ENCODE results near the gene RPL23.

RPL23 gene

DNA sequence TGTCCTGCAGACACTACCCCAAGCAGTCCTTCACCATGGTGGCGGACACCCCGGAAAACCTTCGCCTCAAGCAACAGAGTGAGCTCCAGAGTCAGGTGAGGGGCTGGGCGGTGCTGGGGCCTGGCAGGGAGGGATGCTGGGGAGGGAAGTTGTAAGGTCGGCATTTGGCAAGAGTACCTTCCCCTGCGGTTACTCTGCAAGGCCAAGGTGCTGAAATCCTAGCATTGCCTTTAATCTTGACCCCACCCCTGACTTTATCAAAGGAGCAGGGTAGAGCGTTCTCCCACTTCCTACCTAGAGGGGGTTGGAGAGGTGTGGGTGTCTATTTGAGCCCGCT, 36.9 kb upstream of the RPL23 start:
- peaks cover 43% of the 10 kb centered on the region for H3K36me3 Mint-ChIP-seq (ENCODE audit: low read depth)
- H3K4me1 Mint-ChIP-seq (ENCODE audit: low read depth): peaks cover 69% of the 10 kb centered on the region
- H3K27me3 Mint-ChIP-seq (ENCODE audit: low read depth): no peaks in the 10 kb centered on the region
- H3K27ac Mint-ChIP-seq: peak overlapping the region; percentile 78
- H3K9me3 Mint-ChIP-seq: no peaks in the 10 kb centered on the region
- H3K4me3 Mint-ChIP-seq: peak overlapping the region; percentile 62

- no peaks in the 10 kb centered on the region for H3K9me3 Mint-ChIP-seq
- peak overlapping the region; percentile 62 for H3K4me3 Mint-ChIP-seq
- peaks cover 74% of the 10 kb centered on the region for H3K4me1 Mint-ChIP-seq (ENCODE audit: low read depth)
- peak overlapping the region; percentile 78 for H3K27ac Mint-ChIP-seq
- H3K27me3 Mint-ChIP-seq (ENCODE audit: low read depth): no peaks in the 10 kb centered on the region
- peaks cover 43% of the 10 kb centered on the region for H3K36me3 Mint-ChIP-seq (ENCODE audit: low read depth)
These were observed 36.4 kb upstream of the RPL23 start for GRCh38 chr17:38889745-38890409.

DNA sequence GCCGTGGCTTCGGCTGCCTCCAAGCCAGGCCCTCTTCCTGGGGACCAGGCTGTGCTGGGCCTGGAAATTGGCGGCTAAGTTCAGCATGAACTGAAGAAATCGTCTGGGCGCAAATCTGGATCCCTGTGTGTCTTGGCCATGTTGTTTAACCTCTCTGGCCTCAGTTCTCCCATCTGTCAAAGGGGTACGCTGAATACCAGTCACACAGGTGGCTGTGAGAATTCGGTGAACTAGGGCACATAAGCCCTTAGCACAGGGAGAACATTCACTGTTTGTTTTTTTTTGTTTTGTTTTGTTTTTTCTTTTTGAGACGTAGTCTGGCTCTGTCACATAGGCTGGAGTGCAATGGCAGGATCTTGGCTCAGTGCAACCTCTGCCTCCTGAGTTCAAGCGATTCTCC, 35.3 kb upstream of the RPL23 start:
- H3K27me3 Mint-ChIP-seq (ENCODE audit: low read depth): no peaks in the 10 kb centered on the region
- peaks cover 39% of the 10 kb centered on the region for H3K36me3 Mint-ChIP-seq (ENCODE audit: low read depth)
- H3K27ac Mint-ChIP-seq: peak overlapping the region; percentile 49
- peaks cover 72% of the 10 kb centered on the region for H3K4me1 Mint-ChIP-seq (ENCODE audit: low read depth)
- no peak overlapping the region for H3K4me3 Mint-ChIP-seq
- no peaks in the 10 kb centered on the region for H3K9me3 Mint-ChIP-seq

DNA sequence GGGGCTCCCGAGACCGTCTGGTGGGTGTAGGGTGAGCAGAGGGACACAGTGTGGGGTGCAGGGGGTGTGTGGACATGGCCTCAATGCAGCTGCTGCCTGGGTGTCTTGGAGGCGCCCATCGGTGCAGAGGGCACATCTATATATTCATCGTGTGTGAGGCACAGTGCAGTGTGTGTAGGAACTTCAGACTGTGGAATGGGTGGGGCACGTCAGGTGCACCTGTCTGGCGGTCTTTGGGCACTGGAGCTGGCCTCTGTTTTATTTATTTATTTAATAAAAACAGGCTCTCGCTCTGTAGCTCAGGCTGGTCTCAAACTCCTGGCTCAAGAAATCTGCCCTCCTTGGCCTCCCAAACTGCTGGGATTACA, 33.1 kb upstream of the RPL23 start:
- Mint-ChIP-seq H3K36me3 (ENCODE audit: low read depth) (peaks cover 53% of the 10 kb centered on the region), H3K4me1 (ENCODE audit: low read depth) (peaks cover 76% of the 10 kb centered on the region)

GRCh38 chr17:38885728-38886642, 32.5 kb upstream of the RPL23 start:
- H3K9me3 Mint-ChIP-seq: no peaks in the 10 kb centered on the region
- H3K36me3 Mint-ChIP-seq (ENCODE audit: low read depth): peaks cover 57% of the 10 kb centered on the region
- H3K4me3 Mint-ChIP-seq: peak overlapping the region; percentile 56
- peaks cover 76% of the 10 kb centered on the region for H3K4me1 Mint-ChIP-seq (ENCODE audit: low read depth)
- H3K27ac Mint-ChIP-seq: peak overlapping the region; percentile 64
- no peaks in the 10 kb centered on the region for H3K27me3 Mint-ChIP-seq (ENCODE audit: low read depth)

More for the DNA sequence above, 33.1 kb upstream of the RPL23 start:
- Mint-ChIP-seq H3K27me3 (ENCODE audit: low read depth) (no peaks in the 10 kb centered on the region), H3K9me3 (no peaks in the 10 kb centered on the region), H3K27ac (no peak overlapping the region), H3K4me3 (no peak overlapping the region)

- Mint-ChIP-seq H3K27me3 (ENCODE audit: low read depth) (no peaks in the 10 kb centered on the region), H3K9me3 (no peaks in the 10 kb centered on the region), H3K36me3 (ENCODE audit: low read depth) (peaks cover 59% of the 10 kb centered on the region), H3K4me3 (no peak overlapping the region), H3K27ac (peak overlapping the region; percentile 64), H3K4me1 (ENCODE audit: low read depth) (peaks cover 74% of the 10 kb centered on the region)
These were observed 31.7 kb upstream of the RPL23 start for GRCh38 chr17:38885044-38885727.

DNA sequence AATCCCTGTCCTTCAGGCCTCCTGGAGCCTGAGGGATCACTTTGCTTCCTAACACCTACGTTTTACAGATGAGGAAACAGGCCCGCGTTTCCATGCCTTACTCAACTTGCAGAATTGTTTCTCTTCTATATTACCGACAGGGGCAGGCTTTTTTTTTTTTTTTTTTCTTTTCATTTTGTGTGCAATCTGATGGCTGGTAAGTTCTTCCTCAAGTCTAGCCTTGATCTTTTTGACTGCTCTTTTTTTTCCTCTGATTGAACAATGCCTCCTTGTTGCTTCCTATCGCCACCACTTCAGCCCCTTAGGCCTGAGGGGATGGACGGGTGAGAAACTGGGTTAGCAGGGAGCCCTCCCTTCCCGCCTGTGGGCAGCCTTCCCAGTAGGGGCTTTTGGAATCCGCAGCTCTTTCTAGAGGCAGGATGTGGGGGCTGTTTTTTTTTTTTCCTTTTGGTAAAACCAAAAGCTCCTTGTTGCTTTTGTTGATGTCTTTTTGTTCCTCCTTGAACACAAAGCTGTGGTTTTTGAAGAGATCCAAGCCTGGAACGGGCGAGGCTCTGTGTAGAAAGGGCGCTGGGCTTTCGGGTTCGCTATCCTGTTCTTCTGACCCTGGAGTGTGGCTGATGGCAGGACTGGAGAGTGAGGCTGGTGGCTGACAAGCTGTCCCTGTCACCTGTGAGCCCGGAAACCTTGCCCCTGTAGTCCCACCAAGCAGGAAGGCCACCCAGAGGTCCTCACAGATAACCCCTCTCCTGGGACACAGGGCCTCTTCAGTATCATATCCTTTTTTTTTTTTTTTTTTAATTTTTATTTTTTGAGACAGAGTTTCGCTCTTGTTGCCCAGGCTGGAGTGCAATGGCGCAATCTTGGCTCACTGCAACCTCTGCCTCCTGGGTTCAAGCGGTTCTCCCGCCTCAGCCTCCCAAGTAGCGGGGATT, 30.3 kb upstream of the RPL23 start:
- Mint-ChIP-seq H3K27me3 (ENCODE audit: low read depth) (no peaks in the 10 kb centered on the region), H3K4me3 (peak overlapping the region; percentile 80), H3K36me3 (ENCODE audit: low read depth) (peaks cover 60% of the 10 kb centered on the region), H3K9me3 (no peaks in the 10 kb centered on the region), H3K27ac (peak overlapping the region; percentile 88), H3K4me1 (ENCODE audit: low read depth) (peaks cover 71% of the 10 kb centered on the region)

DNA sequence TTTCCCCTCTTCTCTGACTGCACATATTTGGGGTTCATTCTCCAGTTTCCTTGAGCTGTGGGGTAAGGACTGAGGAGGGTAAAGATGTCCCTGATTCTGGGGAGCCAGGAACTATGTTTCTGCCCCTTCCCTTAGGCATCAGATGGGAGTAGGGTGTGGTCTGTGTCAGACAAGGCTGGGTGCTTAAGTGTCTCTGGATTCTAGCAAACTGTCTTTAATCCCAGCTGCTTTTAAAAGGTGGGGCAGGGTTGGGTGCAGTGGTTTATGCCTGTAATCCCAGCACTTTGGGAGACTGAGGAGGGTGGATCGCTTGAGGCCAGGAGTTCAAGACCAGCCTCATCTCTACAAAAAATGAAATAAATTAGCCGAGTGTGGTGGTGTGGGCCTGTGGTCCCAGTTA, 29.3 kb upstream of the RPL23 start:
- Mint-ChIP-seq H3K9me3 (no peaks in the 10 kb centered on the region), H3K4me1 (ENCODE audit: low read depth) (peaks cover 76% of the 10 kb centered on the region), H3K27ac (peak overlapping the region; percentile 88), H3K4me3 (peak overlapping the region; percentile 80), H3K27me3 (ENCODE audit: low read depth) (no peaks in the 10 kb centered on the region), H3K36me3 (ENCODE audit: low read depth) (peaks cover 62% of the 10 kb centered on the region)

DNA sequence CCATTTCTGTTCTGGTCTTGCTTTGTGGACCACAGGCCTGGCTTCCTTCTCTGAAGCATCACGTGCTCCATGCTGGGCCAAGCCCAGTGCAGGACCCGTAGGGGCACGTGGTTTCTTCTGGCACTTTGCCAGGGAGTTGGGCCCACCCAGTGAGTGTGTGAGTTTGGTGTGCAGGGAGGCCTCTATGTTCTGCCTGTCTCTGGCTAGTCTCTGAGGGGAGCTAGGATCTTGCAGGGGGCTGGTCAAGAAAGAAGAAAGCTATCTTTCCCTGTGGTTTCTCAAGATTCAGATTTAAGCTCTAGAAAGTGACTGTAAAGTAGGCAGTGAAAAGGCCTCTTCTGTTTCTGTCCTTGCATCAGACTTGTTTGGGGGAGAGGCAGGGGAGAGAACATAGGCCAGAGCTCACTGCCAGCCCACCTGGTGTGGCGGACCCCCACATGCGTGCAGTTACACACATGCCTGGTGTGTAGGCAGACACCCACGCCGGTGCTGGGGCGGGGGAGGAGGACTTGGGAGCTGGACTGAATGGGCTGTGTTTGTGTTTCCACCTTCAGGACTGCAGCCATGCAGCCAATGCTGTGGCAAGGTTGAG, 28.2 kb upstream of the RPL23 start:
- Mint-ChIP-seq H3K4me3 (peak overlapping the region; percentile 58), H3K27me3 (ENCODE audit: low read depth) (no peaks in the 10 kb centered on the region), H3K27ac (peak overlapping the region; percentile 79), H3K4me1 (ENCODE audit: low read depth) (peaks cover 79% of the 10 kb centered on the region), H3K36me3 (ENCODE audit: low read depth) (peaks cover 59% of the 10 kb centered on the region), H3K9me3 (no peaks in the 10 kb centered on the region)

DNA sequence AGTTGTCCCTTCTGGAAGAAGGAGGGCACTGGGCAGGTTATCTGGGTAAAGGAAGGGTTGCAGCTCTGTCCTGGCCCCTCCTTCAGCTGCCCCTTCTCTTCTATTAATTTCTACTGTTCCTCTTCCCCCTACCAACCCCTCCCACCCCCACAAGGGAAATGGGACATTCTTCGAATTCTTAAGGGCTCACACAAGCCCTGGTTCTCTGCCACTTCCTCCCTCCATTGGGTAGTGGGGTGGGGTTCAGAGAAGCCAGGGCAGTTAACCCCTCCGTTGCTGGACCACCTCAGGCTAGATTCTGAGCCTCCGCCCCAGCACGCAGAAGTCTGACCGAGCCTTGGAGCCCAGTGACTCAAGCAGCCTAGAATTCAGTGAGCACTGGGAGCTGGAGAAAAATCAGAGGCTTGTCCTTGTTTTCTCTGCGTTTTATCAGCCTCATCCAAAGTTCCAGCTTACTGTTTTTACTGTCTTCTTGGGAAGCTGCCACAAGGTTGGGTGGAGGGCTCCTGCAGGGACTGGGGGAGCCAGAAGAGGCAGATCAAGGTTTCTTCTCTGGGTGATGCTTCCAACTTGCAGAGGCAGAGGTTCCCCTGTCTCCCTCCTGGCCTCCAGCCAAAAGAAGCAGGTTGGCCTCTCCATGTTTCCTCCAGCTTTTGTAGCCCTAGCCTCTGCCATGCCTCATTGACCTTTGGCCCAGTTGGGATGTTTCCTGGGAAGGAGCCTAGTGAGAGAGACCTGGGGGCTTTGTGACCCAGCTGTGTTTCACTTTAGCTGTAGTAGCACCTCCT, 26.6 kb upstream of the RPL23 start:
- no peaks in the 10 kb centered on the region for H3K27me3 Mint-ChIP-seq (ENCODE audit: low read depth)
- no peaks in the 10 kb centered on the region for H3K9me3 Mint-ChIP-seq
- peak overlapping the region; percentile 63 for H3K4me3 Mint-ChIP-seq
- H3K27ac Mint-ChIP-seq: peak overlapping the region; percentile 81
- H3K36me3 Mint-ChIP-seq (ENCODE audit: low read depth): peaks cover 46% of the 10 kb centered on the region
- peaks cover 73% of the 10 kb centered on the region for H3K4me1 Mint-ChIP-seq (ENCODE audit: low read depth)

- Mint-ChIP-seq H3K4me1 (ENCODE audit: low read depth) (peaks cover 66% of the 10 kb centered on the region), H3K27ac (peak overlapping the region; percentile 62), H3K4me3 (peak overlapping the region; percentile 37), H3K36me3 (ENCODE audit: low read depth) (peaks cover 33% of the 10 kb centered on the region), H3K27me3 (ENCODE audit: low read depth) (no peaks in the 10 kb centered on the region), H3K9me3 (no peaks in the 10 kb centered on the region)
These were observed 23.8 kb upstream of the RPL23 start for GRCh38 chr17:38877130-38877851.

DNA sequence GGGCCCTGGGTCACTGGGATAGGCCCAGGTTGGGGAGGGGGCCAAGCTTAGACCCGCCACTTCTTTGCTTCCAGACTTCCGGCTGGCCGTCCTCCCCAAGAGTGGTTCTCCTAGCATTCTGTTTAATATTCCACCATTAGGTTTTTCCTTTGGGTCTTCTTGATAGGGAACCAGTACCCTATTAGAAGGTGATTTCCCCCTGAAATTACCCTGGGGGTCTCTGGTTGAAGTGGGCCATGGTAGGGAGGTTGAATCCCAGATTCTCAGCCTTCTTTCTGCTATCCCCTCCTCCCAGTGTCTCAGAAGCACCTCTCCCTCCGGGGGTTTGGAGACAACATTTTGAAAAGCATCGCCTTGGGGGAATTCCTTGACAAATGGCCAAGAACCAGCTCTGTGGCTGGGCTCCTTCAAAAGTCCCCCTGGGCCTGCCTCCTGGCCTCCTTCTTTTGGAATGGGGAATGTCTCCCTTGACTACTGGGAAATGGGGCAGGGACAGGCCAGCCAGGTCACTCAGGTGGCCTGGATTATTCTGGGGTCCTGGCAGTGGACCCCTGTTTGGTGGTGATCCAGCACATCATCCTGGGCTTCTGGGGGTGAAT, 22.1 kb upstream of the RPL23 start:
- H3K27ac Mint-ChIP-seq: no peak overlapping the region
- H3K9me3 Mint-ChIP-seq: no peaks in the 10 kb centered on the region
- peaks cover 25% of the 10 kb centered on the region for H3K36me3 Mint-ChIP-seq (ENCODE audit: low read depth)
- no peak overlapping the region for H3K4me3 Mint-ChIP-seq
- peaks cover 66% of the 10 kb centered on the region for H3K4me1 Mint-ChIP-seq (ENCODE audit: low read depth)
- H3K27me3 Mint-ChIP-seq (ENCODE audit: low read depth): no peaks in the 10 kb centered on the region
